GM18520 (cell line): Measurements from ENCODE around the gene AMMECR1.
"Not testable (repeated sequence)": the region's sequence is repeated elsewhere in the genome, so short reads cannot be mapped to it uniquely, and the experiment has no call there.

Source experiments
- ATAC-seq: cut with Tn5 transposase; IDR thresholded peaks from one replicate; pipeline ENCODE4 v1.9.1; 2021; ENCODE audit not compliant: unreplicated experiment

AMMECR1 gene

DNA sequence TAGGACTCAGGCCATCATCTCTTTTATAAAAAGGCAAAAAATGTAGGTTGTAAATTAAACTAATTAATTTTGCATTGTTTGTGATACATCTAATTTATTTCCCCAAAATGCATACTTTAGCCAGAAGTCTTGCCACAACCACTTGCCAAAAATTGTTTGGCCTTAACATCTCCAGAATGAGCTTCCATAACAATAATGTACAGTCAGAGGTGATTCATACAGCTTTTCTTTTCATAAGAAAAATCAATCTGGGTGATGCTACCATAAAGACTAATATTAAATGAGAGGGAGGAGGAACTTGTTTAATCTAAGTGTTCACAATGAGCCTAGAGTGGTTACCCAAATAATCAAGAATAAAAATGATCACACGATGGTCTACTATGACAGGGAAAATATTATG lies 59.3 kb downstream of the AMMECR1 start:
- no peak for ATAC-seq

DNA sequence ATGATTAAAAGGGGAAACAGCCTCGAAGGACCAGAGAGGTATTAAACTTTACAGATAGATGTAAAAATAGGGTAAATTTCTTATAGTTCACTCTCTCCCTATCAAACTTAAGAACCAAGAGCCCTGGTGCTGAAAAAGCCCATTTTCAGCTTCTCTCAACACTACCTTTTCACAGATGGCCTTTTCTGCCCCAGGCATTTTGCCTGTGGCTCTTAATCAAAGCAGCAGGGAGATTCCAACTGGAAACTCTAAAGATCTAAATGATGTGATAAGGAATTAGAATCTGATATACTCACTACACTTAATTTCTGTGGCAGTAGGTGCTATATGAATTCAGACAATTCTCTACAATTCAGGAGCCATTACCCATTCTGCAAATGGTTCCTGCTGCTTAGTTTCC lies 60.0 kb downstream of the AMMECR1 start:
- no peak for ATAC-seq

DNA sequence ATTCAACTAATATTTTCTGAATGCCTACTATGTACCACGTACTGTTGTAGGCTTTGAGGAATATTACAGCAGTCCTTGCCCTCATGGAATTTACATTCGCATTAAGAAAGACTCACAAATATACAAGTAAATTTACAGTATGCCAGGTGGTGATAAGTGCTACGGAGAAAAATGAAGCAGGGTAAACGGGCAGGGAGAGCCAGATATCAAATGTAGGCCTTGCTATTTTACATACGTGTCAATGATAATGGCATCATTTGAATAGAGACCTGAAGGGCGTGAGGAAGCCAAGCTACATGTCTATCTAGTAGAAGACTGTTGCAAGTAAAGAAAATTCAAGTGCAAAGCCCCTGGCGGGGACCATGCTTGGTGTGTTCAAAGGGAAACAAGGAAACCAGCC lies 65.2 kb downstream of the AMMECR1 start:
- ATAC-seq: no peak

DNA sequence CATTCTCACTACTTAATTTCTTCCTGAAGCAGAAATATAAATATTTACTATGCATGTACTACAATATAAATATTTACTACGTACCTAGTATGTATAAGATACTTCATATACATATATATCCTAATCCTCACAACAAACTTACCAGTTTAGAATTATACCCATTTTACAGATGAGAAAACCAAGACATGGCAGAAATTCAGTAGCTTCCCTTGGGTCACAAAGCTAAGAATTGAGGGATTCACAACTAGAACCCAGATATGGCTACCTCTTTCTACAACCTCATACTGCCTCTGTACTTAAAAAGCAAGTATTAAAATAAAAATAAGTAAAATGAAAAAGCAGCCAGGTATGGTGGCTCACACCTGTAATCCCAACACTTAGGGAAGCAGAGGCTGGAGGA lies 65.9 kb downstream of the AMMECR1 start:
- no peak for ATAC-seq

DNA sequence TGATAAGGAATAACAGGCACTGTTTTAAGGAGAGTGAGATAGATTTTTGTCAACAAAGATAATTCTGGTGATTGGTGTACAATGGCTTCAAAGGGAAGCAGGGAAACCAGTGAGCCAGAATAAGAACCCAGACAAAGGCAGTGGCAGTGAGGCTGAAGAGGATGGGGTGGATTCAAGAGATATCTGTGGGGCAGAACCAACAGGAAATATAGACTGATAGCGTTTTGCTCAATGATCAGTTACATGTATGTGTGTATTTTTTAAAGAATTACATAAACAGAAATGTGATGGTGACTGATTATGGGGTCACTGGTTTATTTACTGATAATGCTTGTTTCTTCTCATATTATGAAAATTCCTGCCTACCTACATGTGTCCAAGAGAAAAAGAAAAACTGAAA lies 66.4 kb downstream of the AMMECR1 start:
- ATAC-seq: no peak

DNA sequence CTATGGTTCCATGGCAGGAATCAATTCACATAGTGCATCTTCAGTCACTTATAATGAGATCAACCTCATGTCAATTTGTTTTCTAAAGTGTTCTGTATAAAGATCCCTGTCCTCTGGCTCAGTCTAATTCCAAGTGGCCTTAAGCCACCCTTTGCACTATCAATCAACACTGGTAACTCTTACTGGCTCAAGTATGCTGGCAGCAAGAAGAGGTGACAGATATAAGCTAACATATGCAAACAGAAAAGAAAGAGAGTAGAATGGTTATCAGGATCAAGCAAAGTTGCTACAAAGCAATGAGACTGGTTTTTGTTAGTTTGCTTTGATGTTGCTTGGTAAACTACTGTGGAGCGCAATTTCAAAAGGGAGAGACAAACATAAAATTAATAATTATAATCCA lies 67.0 kb downstream of the AMMECR1 start:
- ATAC-seq: no peak

DNA sequence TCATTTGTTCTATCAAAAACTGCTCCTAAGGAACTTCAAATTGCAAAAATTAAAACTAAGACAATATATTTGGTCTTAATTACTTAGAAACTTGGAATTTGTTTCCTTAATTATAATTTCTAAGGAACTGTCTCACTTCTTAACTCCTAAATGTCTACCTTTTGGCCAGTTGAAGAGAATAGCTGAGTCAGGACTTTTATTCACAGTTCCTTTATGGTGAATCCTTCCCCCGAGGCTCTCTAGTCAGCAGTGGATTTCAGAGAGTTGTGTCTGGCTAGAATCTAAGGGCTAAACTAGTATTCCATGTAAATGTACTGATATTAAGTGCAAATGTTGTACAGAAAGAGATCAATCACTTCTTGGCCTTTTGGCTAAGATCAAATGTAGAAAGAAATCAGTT lies 69.3 kb downstream of the AMMECR1 start:
- no peak for ATAC-seq

DNA sequence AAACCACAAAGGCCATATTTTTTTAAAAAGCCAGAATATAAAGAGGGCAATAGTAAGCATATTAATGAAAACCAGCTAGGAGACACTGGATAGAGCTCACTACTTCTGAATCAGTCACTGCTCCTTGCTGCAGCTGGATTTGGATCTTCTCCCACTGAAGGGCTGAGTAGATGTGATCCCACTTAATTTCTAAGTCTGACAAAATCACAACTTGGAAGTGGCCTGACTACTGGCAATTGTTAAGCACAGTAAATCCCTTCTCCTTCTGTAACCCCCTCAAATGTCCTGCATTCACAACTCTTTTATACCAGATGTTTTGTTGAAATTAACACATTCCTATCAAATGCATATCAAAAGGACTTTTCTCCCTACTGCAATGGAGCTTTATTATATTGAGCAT lies 72.9 kb downstream of the AMMECR1 start:
- ATAC-seq: no peak

DNA sequence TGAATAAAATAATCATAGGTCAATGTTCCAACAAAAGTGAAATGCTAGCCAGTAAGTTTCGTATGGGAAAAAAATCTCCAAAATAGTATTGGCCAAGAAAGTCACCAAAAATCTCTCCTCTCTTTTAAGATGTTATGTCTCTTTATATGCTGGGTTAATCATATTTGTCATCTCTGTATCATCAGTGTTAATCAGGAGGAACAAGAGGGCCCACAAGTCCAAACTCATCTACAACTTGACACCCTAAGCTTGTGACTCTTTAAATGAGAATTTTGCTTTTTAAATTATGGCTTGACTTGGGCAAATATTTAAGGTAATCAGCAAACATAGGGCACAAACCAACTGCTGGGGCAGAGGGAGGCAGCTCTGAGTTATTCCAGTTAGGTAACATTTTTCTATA lies 75.5 kb downstream of the AMMECR1 start:
- ATAC-seq: no peak

DNA sequence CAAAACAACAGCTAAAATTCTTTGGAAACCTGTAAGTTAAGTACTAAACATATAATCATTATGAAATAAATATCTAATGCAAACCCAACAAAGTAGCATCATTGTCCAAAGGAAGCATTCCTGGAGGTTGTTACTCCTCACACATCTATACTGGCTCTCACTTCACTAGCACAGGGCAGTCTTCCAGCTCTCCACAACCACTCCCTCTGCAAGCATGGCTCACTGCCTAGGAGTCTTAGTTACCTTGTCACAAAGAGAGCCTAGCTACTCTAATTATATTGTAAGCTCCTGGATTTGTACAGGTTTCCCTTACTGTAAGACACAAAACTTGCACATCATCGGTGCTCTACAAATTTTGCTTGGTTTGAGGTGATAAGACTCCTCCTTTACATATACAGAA lies 76.1 kb downstream of the AMMECR1 start:
- ATAC-seq: no peak

DNA sequence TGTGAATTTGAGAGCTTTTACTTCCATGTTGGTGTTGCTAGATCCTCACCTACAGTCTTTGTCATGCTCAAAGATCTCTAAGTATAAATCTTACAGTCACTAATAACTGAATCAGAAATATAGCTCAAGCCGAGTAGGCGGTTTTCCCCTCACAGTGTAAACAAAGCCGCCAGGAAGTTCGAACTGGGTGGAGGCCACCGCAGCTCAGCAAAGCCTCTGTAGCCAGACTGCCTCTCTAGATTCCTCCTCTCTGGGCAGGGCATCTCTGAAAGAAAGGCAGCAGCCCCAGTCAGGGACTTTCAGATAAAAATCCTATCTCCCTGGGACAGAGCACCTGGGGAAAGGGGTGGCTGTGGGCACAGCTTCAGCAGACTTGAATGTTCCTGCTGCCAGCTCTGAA lies 79.6 kb downstream of the AMMECR1 start:
- not testable (repeated sequence) for ATAC-seq

DNA sequence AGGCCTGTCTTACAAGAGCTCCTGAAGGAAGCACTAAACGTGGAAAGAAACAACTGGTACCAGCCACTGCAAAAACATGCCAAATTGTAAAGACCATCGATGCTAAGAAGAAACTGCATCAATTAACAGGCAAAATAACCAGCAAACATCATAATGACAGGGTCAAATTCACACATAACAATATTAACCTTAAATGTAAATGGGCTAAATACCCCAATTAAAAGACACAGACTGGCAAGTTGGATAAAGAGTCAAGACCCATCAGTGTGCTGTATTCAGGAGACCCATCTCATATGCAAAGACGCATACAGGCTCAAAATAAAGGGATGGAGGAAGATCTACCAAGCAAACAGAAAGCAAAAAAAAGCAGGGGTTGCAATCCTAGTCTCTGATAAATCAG lies 86.4 kb downstream of the AMMECR1 start:
- ATAC-seq: not testable (repeated sequence)

DNA sequence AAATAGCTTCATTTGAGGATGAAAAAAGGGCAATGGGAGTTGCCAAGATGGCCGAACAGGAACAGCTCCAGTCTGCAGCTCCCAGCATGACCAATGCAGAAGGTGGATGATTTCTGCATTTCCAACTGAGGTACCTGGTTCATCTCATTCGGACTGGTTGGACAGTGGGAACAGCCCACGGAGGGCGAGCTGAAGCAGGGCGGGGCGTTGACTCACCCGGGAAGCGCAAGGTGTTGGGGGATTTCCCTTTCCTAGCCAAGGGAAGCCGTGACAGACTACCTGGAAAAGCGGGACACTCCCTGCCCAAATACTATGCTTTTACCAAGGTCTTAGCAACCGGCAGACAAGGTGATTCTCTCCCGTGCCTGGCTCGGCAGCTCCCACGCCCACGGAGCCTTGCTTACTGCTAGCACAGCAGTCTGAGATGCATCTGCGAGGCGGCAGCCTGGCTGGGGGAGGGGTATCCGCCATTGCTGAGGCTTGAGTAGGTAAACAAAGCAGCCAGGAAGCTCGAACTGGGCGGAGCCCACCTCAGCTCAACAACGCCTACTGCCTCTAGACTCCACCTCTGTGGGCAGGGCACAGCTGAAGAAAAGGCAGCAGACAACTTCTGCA lies 88.3 kb downstream of the AMMECR1 start:
- ATAC-seq: not testable (repeated sequence)

DNA sequence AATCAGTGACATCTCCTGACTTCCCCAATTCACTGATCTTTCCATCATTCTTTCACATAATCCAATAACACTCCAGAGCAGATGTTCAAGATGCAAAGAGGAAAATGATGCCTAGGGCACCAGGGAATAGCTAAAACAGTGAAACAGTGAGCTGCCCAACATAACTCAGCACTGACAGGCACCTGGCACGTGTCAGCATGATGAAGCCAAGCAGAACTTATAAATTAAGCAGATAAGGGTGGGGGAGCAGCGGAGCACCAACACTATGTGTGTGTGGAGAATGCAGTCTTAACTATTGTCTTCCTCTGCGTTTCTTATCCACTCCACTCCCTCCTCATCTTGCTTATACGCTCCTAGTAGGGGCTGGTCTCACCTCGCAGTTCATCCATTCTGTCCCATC lies 89.4 kb downstream of the AMMECR1 start:
- no peak for ATAC-seq

DNA sequence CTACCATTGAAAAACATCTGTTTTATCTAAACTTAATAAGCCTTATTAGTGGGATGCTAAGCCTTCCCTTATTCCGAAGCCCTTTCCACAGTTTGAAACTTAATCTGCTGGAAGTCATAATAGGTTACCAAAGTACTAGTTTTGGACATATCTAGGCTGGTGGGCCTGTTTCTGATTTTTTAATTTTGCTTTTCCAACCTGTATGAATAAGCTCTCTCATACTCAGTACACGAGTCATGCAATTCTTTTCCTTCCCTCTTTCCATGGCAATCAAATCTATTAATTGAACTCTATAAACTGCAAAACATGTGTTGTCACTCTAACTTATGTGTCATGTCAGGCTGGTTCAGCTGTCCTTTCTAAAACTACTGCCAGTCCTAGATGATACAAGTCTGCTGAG lies 91.0 kb downstream of the AMMECR1 start:
- no peak for ATAC-seq

DNA sequence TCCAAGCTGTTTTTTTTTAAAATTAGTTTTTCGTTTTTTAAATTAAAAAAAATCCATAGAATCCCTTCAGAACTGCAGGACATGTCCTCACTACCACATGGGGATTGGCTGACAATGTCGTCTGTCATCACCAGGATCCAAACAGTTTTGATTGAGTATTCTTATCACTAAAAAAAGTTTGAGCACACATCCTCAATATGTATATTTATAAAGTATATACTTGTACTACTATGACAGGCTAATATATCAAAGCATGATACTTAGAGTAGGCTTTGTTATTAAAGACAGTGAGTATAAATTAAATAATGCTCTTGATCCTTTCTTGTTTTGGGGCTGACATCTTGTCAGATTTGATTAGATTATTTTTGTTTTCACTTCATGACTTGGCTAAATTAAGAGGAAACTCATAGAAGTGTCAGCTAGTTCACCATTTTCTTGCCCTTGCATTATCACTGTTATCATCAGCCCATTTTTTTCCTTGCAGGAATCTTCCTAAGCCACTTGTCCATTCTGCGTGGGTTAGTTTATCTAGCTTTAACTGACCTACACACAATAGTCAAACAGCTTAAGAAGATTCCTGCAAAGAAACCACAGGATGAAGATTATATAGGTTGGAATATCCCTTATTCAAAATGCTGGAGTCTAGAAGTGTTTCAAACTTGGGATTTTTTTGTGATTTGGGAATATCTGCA lies 92.8 kb downstream of the AMMECR1 start:
- no peak for ATAC-seq

DNA sequence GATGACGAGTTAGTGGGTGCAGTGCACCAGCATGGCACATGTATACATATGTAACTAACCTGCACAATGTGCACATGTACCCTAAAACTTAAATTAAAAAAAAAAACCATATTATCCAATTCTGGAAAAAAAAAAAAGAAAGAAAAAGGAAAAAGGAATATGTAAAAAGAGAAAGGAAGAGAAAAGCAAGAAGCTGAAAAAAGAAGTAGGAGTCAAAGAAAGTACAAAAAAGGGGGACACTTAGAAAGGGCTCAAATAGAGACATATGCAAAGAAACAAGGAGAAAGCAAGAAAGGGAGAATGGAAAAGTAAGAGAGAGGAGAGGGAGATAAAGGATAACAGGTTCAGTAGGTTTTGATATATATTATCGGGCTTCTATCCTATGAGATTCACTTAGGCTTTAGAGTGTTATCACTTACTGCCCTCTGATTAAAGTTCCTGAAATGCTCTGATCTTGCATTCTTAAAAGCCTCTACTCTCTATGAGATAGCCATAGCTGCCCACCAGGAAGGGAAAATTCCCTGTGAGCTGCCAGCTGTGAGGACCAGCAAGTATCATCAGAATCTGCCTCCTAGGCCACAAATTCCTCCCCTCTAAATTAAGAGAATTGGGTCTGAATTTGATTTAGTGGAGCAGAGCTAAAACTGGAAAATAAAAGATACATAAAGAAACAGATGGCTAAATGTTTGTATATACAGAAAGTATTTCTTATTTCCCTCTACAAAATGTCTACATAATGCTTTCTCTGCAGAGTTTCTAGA lies 95.2 kb downstream of the AMMECR1 start:
- no peak for ATAC-seq

DNA sequence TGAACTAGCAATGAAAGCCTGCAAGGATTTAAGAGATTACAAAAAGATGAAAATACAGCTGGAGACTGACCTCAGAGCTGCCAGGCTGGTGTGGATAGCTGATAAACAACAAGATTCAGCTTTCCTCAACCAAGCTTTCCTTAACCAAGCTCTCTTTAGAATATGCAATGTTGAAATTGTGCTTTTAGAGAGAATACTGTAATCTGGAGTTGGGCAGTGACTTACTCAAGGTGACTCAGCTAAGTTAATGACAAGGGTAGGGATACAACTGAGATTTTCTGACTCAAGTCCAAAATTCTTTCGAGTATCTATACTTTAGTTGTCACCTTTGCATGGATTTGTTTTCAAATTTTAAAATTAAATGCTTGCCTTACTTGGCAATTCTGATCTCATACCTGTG lies 98.0 kb downstream of the AMMECR1 start:
- no peak for ATAC-seq

DNA sequence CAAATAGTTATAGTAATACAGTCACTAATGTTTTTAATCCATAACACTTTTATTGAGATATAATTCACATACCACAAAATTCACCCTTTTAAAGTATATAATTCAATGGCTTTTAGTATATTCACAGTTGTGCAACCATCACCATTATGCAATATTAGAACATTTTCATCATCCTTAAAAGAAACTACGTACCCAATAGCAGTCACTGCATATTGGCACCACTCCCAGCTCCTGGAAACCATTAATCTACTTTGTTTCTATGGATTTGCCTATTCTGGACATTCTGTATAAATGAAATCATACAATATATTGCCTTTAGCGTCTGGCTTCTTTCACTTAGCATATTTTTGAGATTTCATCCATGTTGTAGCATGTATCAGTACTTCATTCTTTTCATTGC lies 99.3 kb downstream of the AMMECR1 start:
- no peak for ATAC-seq

DNA sequence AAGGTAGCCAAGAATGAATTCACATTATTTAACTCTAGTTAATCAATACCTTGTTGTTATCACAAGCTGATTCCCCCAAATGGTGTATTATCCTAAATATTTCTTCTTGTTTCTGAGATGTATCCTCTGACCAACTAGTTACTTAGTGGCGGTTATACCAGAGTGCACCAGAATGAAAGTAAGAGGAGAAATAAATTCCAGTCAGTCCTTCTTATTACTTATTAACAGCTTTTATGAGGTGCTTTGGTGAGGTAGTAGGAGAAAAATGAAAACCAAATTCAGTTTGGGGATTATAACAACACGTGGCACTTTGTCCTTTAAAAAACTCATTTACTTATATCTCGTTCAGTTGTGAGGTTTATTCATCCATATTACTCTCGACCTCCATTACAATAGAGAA lies 101.9 kb downstream of the AMMECR1 start:
- no peak for ATAC-seq

DNA sequence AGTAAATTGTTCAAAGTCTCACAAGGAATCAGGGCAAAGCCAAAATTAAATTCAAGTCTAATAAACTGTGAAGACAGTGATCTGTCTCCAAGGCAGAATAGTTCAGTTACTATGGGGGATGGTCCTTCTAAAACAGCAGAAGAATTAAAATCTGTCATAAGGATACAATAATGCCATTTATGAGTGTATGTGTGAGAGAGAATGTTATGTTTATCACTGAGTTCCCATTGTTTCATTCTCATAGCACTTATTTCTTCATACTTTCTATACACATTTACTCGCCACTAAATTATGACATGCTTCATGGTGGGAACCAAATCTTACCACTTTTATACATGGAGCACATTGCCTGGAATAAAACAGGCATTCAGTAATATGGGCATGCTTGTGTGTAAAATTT lies 102.5 kb downstream of the AMMECR1 start:
- ATAC-seq: no peak

DNA sequence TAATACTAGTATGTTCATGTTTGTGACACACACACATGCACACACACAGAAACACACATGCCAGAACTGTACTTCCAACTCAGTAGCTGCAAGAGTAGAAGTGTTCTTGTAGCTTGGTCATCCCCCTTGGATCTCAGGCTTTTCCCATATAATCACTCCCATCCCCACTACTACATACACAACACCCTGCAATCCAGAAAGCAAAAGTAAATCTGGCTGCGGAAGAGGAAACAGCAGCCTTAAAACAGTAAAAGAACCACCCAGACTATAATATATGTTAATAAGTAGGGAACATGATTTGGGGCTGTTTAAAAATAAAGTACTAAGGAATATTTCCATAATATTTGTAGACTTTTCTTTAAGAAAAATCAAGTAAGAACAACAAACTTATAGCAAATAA lies 103.2 kb downstream of the AMMECR1 start:
- no peak for ATAC-seq
